ENCODE data around the gene AIF1L. TPM values are rescaled to one million over a fixed set of nuclear protein-coding genes. Genes with fewer than 3 reads are reported as not detected.

Gene AIF1L
- total RNA-seq, 2 experiments from 2014 or later: not detected

DNA sequence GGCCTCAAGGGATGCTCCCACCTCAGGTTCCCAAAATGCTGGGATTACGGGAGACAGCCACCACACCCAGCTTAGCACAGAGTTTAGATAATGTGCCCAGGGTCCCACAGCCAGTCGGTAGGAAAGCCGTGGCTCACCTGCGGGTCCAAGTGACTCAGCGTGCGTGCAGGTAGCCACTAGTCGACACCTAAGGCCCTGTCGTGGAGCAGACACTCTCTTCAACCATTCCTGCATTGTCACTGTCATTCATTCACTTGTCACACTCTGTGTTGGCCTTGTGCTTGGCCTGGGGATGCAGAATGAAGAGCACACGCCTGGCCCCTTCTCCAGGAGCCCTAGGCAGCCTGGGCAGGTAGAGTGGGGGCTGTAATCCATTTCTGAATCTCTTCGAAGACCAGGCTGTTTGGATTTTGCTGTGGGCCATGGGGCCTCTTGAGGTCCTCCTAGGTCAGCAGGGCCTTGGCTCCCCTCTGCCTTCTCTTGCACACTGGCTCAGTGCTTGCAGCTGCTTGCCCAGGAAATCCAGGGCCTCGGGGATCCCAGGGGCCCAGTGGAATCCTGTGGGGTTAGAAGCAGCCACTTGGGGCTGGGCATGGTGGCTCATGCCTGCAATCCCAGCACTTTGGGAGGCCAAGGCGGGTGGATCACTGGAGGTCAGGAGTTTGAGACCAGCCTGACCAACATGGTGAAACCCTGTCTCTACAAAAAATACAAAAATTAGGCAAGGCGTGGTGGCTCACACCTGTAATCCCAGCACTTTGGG is 6.1 kb upstream of the AIF1L start:
- Histone ChIP-seq H3K9me2 (ENCODE audit: insufficient read depth, low read length) (no peaks in the 10 kb centered on the region), H3K79me2 (ENCODE audit: insufficient read depth, low read depth, low read length) (no peaks in the 10 kb centered on the region), H3K36me3 (ENCODE audit: insufficient read depth, low read length) (no peaks in the 10 kb centered on the region), H3K4me2 (ENCODE audit: low read length) (no peak overlapping the region), H3K4me1 (ENCODE audit: insufficient read depth, low read length, poor library complexity, severe bottlenecking) (no peaks in the 10 kb centered on the region), H2AFZ (ENCODE audit: low read length) (no peak overlapping the region), H3K9me3 (ENCODE audit: low read length) (no peaks in the 10 kb centered on the region), H3K4me3 (ENCODE audit: low read depth, low read length, poor library complexity, severe bottlenecking) (no peak overlapping the region), H3K27ac (ENCODE audit: low read depth, low read length, poor library complexity, severe bottlenecking) (no peak overlapping the region), H4K20me1 (ENCODE audit: insufficient read depth, low read length) (no peaks in the 10 kb centered on the region)
- no peak for TF ChIP-seq EZH2phosphoT487 (IDR thresholded peaks at IDR 0.05; ENCODE audit: borderline replicate concordance, low read depth, low read length)
- TF ChIP-seq, protein P1, sequence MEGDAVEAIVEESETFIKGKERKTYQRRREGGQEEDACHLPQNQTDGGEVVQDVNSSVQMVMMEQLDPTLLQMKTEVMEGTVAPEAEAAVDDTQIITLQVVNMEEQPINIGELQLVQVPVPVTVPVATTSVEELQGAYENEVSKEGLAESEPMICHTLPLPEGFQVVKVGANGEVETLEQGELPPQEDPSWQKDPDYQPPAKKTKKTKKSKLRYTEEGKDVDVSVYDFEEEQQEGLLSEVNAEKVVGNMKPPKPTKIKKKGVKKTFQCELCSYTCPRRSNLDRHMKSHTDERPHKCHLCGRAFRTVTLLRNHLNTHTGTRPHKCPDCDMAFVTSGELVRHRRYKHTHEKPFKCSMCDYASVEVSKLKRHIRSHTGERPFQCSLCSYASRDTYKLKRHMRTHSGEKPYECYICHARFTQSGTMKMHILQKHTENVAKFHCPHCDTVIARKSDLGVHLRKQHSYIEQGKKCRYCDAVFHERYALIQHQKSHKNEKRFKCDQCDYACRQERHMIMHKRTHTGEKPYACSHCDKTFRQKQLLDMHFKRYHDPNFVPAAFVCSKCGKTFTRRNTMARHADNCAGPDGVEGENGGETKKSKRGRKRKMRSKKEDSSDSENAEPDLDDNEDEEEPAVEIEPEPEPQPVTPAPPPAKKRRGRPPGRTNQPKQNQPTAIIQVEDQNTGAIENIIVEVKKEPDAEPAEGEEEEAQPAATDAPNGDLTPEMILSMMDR (conservative IDR thresholded peaks at IDR 0.05; ENCODE audit: low read length): no peak
- no TSS peak for BruUV-seq (replicated peaks)
- intact Hi-C loops (cut with micrococcal nuclease; ENCODE audit: unreplicated experiment): no loop called here
- DNase-seq (ENCODE audit: low spot score): no peak
- CTCF ChIA-PET (ENCODE audit: unreplicated experiment): no interaction called here
- POLR2A ChIA-PET: no interaction called here

DNA sequence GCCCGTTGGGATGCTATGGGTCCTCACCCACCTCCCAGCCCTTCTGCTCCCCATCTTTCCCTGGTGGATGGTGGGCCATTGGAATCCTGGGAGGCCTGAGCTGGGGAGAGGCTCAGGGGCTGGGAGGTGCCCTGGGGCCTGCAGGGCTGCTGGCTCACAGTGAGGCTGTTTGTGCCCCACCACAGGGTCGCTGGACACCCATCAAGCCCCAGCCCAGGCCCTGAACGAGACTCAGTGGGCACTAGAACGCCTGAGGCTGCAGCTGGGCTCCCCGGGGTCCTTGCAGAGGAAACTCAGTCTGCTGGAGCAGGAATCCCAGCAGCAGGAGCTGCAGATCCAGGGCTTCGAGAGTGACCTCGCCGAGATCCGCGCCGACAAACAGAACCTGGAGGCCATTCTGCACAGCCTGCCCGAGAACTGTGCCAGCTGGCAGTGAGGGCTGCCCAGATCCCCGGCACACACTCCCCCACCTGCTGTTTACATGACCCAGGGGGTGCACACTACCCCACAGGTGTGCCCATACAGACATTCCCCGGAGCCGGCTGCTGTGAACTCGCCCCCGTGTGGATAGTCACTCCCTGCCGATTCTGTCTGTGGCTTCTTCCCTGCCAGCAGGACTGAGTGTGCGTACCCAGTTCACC is 4.9 kb upstream of the AIF1L start:
- BruUV-seq (replicated peaks): no TSS peak
- H3K36me3 ChIP-seq (ENCODE audit: insufficient read depth, low read length): no peaks in the 10 kb centered on the region
- no peaks in the 10 kb centered on the region for H3K9me3 ChIP-seq (ENCODE audit: low read length)
- no peak overlapping the region for H2AFZ ChIP-seq (ENCODE audit: low read length)
- no peaks in the 10 kb centered on the region for H4K20me1 ChIP-seq (ENCODE audit: insufficient read depth, low read length)
- TF ChIP-seq, protein P1 (conservative IDR thresholded peaks at IDR 0.05; ENCODE audit: low read length): no peak
- no peak for TF ChIP-seq EZH2phosphoT487 (IDR thresholded peaks at IDR 0.05; ENCODE audit: borderline replicate concordance, low read depth, low read length)
- intact Hi-C loops (cut with micrococcal nuclease; ENCODE audit: unreplicated experiment): no loop called here
- H3K27ac ChIP-seq (ENCODE audit: low read depth, low read length, poor library complexity, severe bottlenecking): no peak overlapping the region
- H3K9me2 ChIP-seq (ENCODE audit: insufficient read depth, low read length): no peaks in the 10 kb centered on the region
- no peak for DNase-seq (ENCODE audit: low spot score)
- H3K4me1 ChIP-seq (ENCODE audit: insufficient read depth, low read length, poor library complexity, severe bottlenecking): no peaks in the 10 kb centered on the region
- no peak overlapping the region for H3K4me2 ChIP-seq (ENCODE audit: low read length)
- H3K4me3 ChIP-seq (ENCODE audit: low read depth, low read length, poor library complexity, severe bottlenecking): no peak overlapping the region
- ChIA-PET POLR2A (no interaction called here), CTCF (ENCODE audit: unreplicated experiment) (no interaction called here)
- H3K79me2 ChIP-seq (ENCODE audit: insufficient read depth, low read depth, low read length): no peaks in the 10 kb centered on the region

DNA sequence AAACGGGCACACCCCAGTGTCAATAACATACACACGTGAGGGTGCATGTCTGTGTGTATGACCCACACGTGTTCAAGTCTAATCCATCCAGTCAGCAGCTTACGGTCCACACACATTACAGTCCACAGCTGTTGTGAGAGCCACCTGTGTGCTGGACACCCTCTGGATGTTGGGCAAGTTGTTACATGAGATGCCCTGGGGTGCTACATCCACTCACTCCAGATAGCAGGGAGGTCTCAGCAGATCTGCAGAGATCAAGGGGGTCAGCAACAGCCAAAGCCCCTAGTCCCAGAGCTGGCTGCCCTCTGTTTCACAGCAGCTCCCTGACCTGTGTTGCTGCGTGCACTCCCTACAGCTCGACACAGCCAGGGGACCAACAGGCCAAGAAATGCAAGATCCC is 4.3 kb upstream of the AIF1L start:
- Histone ChIP-seq H3K79me2 (ENCODE audit: insufficient read depth, low read depth, low read length) (no peaks in the 10 kb centered on the region), H3K27ac (ENCODE audit: low read depth, low read length, poor library complexity, severe bottlenecking) (no peak overlapping the region), H4K20me1 (ENCODE audit: insufficient read depth, low read length) (no peaks in the 10 kb centered on the region), H3K4me1 (ENCODE audit: insufficient read depth, low read length, poor library complexity, severe bottlenecking) (no peaks in the 10 kb centered on the region), H3K36me3 (ENCODE audit: insufficient read depth, low read length) (no peaks in the 10 kb centered on the region), H3K4me2 (ENCODE audit: low read length) (no peak overlapping the region), H3K9me2 (ENCODE audit: insufficient read depth, low read length) (no peaks in the 10 kb centered on the region), H3K4me3 (ENCODE audit: low read depth, low read length, poor library complexity, severe bottlenecking) (no peak overlapping the region), H3K9me3 (ENCODE audit: low read length) (no peaks in the 10 kb centered on the region), H2AFZ (ENCODE audit: low read length) (no peak overlapping the region)
- TF ChIP-seq, protein P1 (conservative IDR thresholded peaks at IDR 0.05; ENCODE audit: low read length): no peak
- no peak for TF ChIP-seq EZH2phosphoT487 (IDR thresholded peaks at IDR 0.05; ENCODE audit: borderline replicate concordance, low read depth, low read length)
- CTCF ChIA-PET (ENCODE audit: unreplicated experiment): no interaction called here
- intact Hi-C loops (cut with micrococcal nuclease; ENCODE audit: unreplicated experiment): no loop called here
- DNase-seq (ENCODE audit: low spot score): no peak
- POLR2A ChIA-PET: no interaction called here
- BruUV-seq (replicated peaks): no TSS peak

All from OCI-LY7 (cell line).